Pancreas (tissue), 10 donors: Measurements from ENCODE around the gene HOXC12. TPM values are rescaled to one million over a fixed set of nuclear protein-coding genes. Genes with fewer than 3 reads are reported as not detected.

ENCODE experiments used
- ATAC-seq, 4 donors: fragments of 200-7000 bp; cut with Tn5 transposase; one replicate each; pipeline versions ENCODE4 v1.8.0 to v1.9.1; 2020; ENCODE audit warnings: mild to moderate bottlenecking in 4 of 4, moderate library complexity in 4 of 4
- DNase-seq, 6 donors: peaks; one replicate each; pipeline ENCODE4 v3.0.0-alpha.2; 2020
- FAIRE-seq: peaks from 2 replicates; lab custom pipeline; 2012; peaks lifted over from hg19 to GRCh38; lab: Jason Lieb, UNC
- H3K27ac ChIP-seq, 4 donors: fragments of 200-600 bp; sonication (generic); 1 replicate in 3 of 4; 2 replicates in 1 of 4; pipeline versions ENCODE4 v1.5.0 to v1.8.0; 2020
- H3K27me3 ChIP-seq, 4 donors: fragments of 200-600 bp; one replicate each; pipeline ENCODE4 v1.8.0; 2021
- H3K36me3 ChIP-seq, 3 donors: fragments of 200-600 bp; sonication (generic) in 1 of 3; one replicate each; pipeline versions ENCODE4 v1.5.0 to v1.8.0; 2020 to 2021
- H3K4me1 ChIP-seq, 3 donors: fragments of 200-600 bp; one replicate each; pipeline ENCODE4 v1.8.0; 2021
- H3K4me3 ChIP-seq, 4 donors: fragments of 200-600 bp; sonication (generic) in 2 of 4; one replicate each; pipeline versions ENCODE4 v1.5.0 to v1.8.0; 2020 to 2021
- H3K9me3 ChIP-seq, 4 donors: fragments of 200-600 bp; one replicate each; pipeline ENCODE4 v1.8.0; 2021
- CTCF ChIP-seq, 4 donors: fragments of 200-600 bp; sonication (generic) in 3 of 4; IDR thresholded peaks; one replicate each; pipeline versions ENCODE4 v1.5.0 to v1.8.0; 2021; ENCODE audit warnings: antibody characterized with exemption in 4 of 4
- WGBS, 2 donors: extraction: QIAGEN DNeasy Blood & Tissue Kit; methylation state at CpG; one replicate each; pipeline ENCODE4 v1.1.7; 2013; 5-methylcytosine and 5-hydroxymethylcytosine counted together
- intact Hi-C, 3 donors: fragments of 100-400 bp; cut with DNase I; formaldehyde crosslinking; loops; one replicate each; pipeline versions ENCODE4 v1.11.1 to v1.14.2; 2022
- polyA plus RNA-seq, 2 donors: library from polyadenylated mRNA; stranded (reverse); fragments of 200-250 nt; gene quantifications; one replicate each; pipeline ENCODE4 v1.2.3, GENCODE V29; 2013
- total RNA-seq, 6 donors: library from RNA; stranded (reverse); fragmentation: NEBNext Ultra II Directional in 4 of 6; extraction: Animal tissue kit (Norgen Biotek cat#: 25700) in 4 of 6; gene quantifications; one replicate each; pipeline versions ENCODE4 v1.2.1 to v1.2.4, GENCODE V29; 2021 to 2023
- donor health status: healthy with polysubstance abuse.
- donor health status: DM: no; HTN: no; CAD: no; lungs with moderate emphysema.
- donor health status: DM: no; HTN: no; CAD: no.
- donor health status: control.
- donor health status: control.
- donor health status: Bipolar disorder and iron deficiency.
- donor health status: DM: yes; HTN: yes; CAD: no.
- donor health status: DM: no; HTN: no; CAD: no.
- donor health status: DM: no; HTN: no; CAD: no.
- donor health status: DM: yes; HTN: yes; CAD: no.

Gene HOXC12
- total and polyA plus RNA-seq, 8 donors, result not detected

- intact Hi-C loops, result no loop called here
- Histone ChIP-seq H3K4me1 (no peaks in the 10 kb centered on the region), H3K27me3 (peaks cover 8 to 79% (median 26%) of the 10 kb centered on the region in 4 donors), H3K9me3 (no peaks in the 10 kb centered on the region), H3K36me3 (no peaks in the 10 kb centered on the region), H3K27ac (no peak overlapping the region), H3K4me3 (no peak overlapping the region)
- no peak for FAIRE-seq
- TF ChIP-seq CTCF (IDR thresholded peaks at IDR 0.05), result no peak
- WGBS, 2 donors, result 2 to 3% methylated on average over 67 to 72 of the region's 72 CpGs
- peak in 2 of 6 donors; percentile 61 to 65 for DNase-seq
- peak in 1 of 4 donors; percentile 15 for ATAC-seq
Measured at GRCh38 chr12:53961025-53961761, 6.5 kb downstream of the HOXC12 start.

GRCh38 chr12:53963005-53963404 is 8.3 kb downstream of the HOXC12 start:
- WGBS, 2 donors, result 37 to 40% methylated on average over 7 of the region's 7 CpGs

GRCh38 chr12:53963434-53964314 is 9.0 kb downstream of the HOXC12 start:
- ATAC-seq, result no peak
- H3K27me3 ChIP-seq, result peaks cover 8 to 68% (median 24%) of the 10 kb centered on the region in 4 donors

More at GRCh38 chr12:53963005-53963404, 8.3 kb downstream of the HOXC12 start:
- intact Hi-C loops, result no loop called here
- H3K4me1 ChIP-seq, result no peaks in the 10 kb centered on the region
- no peaks in the 10 kb centered on the region for H3K9me3 ChIP-seq
- no peak for DNase-seq
- ATAC-seq, result no peak
- no peak overlapping the region for H3K4me3 ChIP-seq
- H3K27ac ChIP-seq, result no peak overlapping the region
- FAIRE-seq, result no peak
- TF ChIP-seq CTCF (IDR thresholded peaks at IDR 0.05), result no peak
- no peaks in the 10 kb centered on the region for H3K36me3 ChIP-seq
- H3K27me3 ChIP-seq, result peaks cover 8 to 74% (median 27%) of the 10 kb centered on the region in 4 donors

GRCh38 chr12:53964315-53964713 is 9.6 kb downstream of the HOXC12 start:
- no peak for TF ChIP-seq CTCF (IDR thresholded peaks at IDR 0.05)
- intact Hi-C loops, result no loop called here
- Histone ChIP-seq H3K4me3 (no peak overlapping the region), H3K9me3 (no peaks in the 10 kb centered on the region), H3K27ac (no peak overlapping the region), H3K4me1 (no peaks in the 10 kb centered on the region), H3K36me3 (no peaks in the 10 kb centered on the region), H3K27me3 (peaks cover 8 to 66% (median 23%) of the 10 kb centered on the region in 4 donors)
- DNase-seq, result no peak
- 11 to 16% methylated on average over 2 of the region's 2 CpGs for WGBS, 2 donors
- no peak for FAIRE-seq
- no peak for ATAC-seq

More at GRCh38 chr12:53963434-53964314, 9.0 kb downstream of the HOXC12 start:
- no peak for TF ChIP-seq CTCF (IDR thresholded peaks at IDR 0.05)
- 12 to 13% methylated on average over 38 of the region's 38 CpGs for WGBS, 2 donors
- DNase-seq, result peak in 2 of 6 donors; percentile 37 to 42
- Histone ChIP-seq H3K27ac (no peak overlapping the region), H3K4me1 (no peaks in the 10 kb centered on the region), H3K36me3 (no peaks in the 10 kb centered on the region), H3K9me3 (no peaks in the 10 kb centered on the region), H3K4me3 (no peak overlapping the region)
- intact Hi-C loops, result no loop called here
- no peak for FAIRE-seq
